Upper lobe of left lung (tissue), 6 donors: ENCODE results near the gene MEIKIN. TPM values are rescaled to one million over a fixed set of nuclear protein-coding genes. Genes with fewer than 3 reads are reported as not detected.
"Not testable (repeated sequence)": the region's sequence is repeated elsewhere in the genome, so short reads cannot be mapped to it uniquely, and the experiment has no call there.

Experiments used
- ATAC-seq, 2 donors: fragments of 200-7000 bp; cut with Tn5 transposase; one replicate each; pipeline ENCODE4 v1.9.1; 2022; ENCODE audit warnings: mild to moderate bottlenecking in 2 of 2, moderate library complexity in 2 of 2; ENCODE audit not compliant: low FRiP score in 2 of 2
- DNase-seq, 2 donors: peaks; one replicate each; pipeline ENCODE4 v3.0.0-alpha.2; 2019 to 2020
- H3K27ac ChIP-seq, 4 donors: fragments of 200-600 bp; sonication (generic); one replicate each; pipeline ENCODE4 v1.5.1; 2016 to 2019
- H3K27me3 ChIP-seq, 4 donors: fragments of 200-600 bp; sonication (generic); one replicate each; pipeline ENCODE4 v1.5.1; 2017 to 2019
- H3K36me3 ChIP-seq, 4 donors: fragments of 200-600 bp; sonication (generic); one replicate each; pipeline ENCODE4 v1.5.1; 2016 to 2019
- H3K4me1 ChIP-seq, 4 donors: fragments of 200-600 bp; sonication (generic); one replicate each; pipeline ENCODE4 v1.5.1; 2018 to 2019
- H3K4me3 ChIP-seq, 4 donors: fragments of 200-600 bp; sonication (generic); one replicate each; pipeline ENCODE4 v1.5.1; 2017 to 2019; ENCODE audit warnings: mild to moderate bottlenecking in 2 of 4, moderate library complexity in 1 of 4
- H3K9me3 ChIP-seq, 4 donors: fragments of 200-600 bp; sonication (generic); one replicate each; pipeline ENCODE4 v1.5.1; 2018 to 2019
- EP300 ChIP-seq, 4 donors: sonication (generic); formaldehyde crosslinking; IDR thresholded peaks; one replicate each; pipeline ENCODE4 v1.5.1; 2017; ENCODE audit warnings: antibody characterized with exemption in 4 of 4, control low read depth in 2 of 4
- POLR2A ChIP-seq, 4 donors: fragments of 450-650 bp; IDR thresholded peaks; one replicate each; pipeline ENCODE4 v1.5.1; 2016 to 2017; ENCODE audit warnings: antibody characterized with exemption in 4 of 4, mild to moderate bottlenecking in 2 of 4
- POLR2AphosphoS5 ChIP-seq, 2 donors: sonication (generic); formaldehyde crosslinking; IDR thresholded peaks; one replicate each; pipeline ENCODE4 v1.5.1; 2017; ENCODE audit warnings: antibody characterized with exemption in 2 of 2
- WGBS, 2 donors: methylation state at CpG; one replicate each; pipeline ENCODE4 v1.1.5; 2017 to 2018; 5-methylcytosine and 5-hydroxymethylcytosine counted together
- total RNA-seq, 6 donors: library from RNA; depleted of rRNA in 4 of 6; stranded (reverse); fragments of >200 nt in 4 of 6; gene quantifications; one replicate each; pipeline versions ENCODE4 v1.1.0 to v1.2.1, GENCODE V29; 2016 to 2021
- TF ChIP-seq, protein P1 (sequence below), 6 experiments: fragments of 450-650 bp in 4 of 6; fragments of 200-600 bp in 2 of 6; sonication (generic) in 2 of 6; IDR thresholded peaks; one replicate each; pipeline ENCODE4 v1.5.1; 2016 to 2019; ENCODE audit warnings: antibody characterized with exemption in 6 of 6
- donor health status: DM: no; HTN: no; CAD: no; lungs with moderate emphysema.
- donor health status: DM: no; HTN: yes; CAD: no; lungs with severe emphysema.

MEIKIN gene
- total RNA-seq, 6 donors from 2014 or later: 0.77 TPM; not detected in 5

DNA sequence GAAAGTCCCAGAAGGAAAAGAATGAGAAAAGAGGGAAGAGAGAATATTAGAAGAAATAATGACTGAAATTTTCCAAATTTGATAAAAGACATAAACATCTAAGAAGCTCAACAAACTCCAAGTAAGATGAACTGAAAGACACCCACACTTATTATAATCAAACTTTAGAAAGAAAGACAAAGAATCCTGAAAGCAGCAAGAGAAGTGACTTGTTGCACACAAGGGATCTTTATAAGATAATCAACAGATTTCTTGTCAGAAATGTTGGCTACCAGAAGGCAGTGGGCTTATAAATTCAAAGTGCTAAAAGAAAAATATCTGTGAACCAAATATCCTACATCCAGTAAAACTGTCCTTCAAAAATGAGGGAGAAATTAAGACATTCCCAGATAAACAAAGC, 99.6 kb downstream of the MEIKIN start:
- Histone ChIP-seq H3K4me3 (no peak overlapping the region), H3K9me3 (peaks cover 3 to 30% (median 19%) of the 10 kb centered on the region in 4 donors), H3K4me1 (no peaks in the 10 kb centered on the region), H3K27ac (no peak overlapping the region), H3K36me3 (no peaks in the 10 kb centered on the region), H3K27me3 (no peaks in the 10 kb centered on the region)
- ATAC-seq: no peak
- DNase-seq: no peak
- TF ChIP-seq EP300 (IDR thresholded peaks at IDR 0.05): no peak
- no peak for TF ChIP-seq POLR2A (IDR thresholded peaks at IDR 0.05)
- no peak for TF ChIP-seq POLR2AphosphoS5 (IDR thresholded peaks at IDR 0.05)

DNA sequence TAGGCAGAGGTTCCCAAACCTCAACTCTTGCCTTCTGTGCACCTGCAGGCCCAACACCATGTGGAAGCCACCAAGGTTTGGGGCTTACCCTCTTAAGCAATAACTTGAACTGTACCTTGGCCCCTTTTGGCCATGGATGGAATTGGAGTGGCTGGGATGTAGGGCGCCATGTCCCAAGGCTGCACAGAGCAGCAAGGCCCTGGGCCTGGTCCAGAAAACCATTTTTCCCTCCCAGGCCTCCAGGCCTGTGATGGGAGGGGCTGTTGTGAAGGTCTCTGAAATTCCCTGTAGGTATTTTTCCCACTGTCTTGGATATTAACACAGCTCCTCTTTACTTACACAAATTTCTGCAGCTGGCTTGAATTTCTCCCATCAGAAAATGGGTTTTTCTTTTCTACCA, 102.5 kb downstream of the MEIKIN start:
- not testable (repeated sequence) for DNase-seq, H3K4me1 ChIP-seq, H3K27ac ChIP-seq, ATAC-seq, H3K36me3 ChIP-seq, H3K4me3 ChIP-seq, H3K27me3 ChIP-seq
- 60 to 90% methylated on average over 1 of the region's 1 CpG for WGBS, 2 donors
- peaks cover 0 to 20% (median 12%) of the 10 kb centered on the region in 4 donors for H3K9me3 ChIP-seq

DNA sequence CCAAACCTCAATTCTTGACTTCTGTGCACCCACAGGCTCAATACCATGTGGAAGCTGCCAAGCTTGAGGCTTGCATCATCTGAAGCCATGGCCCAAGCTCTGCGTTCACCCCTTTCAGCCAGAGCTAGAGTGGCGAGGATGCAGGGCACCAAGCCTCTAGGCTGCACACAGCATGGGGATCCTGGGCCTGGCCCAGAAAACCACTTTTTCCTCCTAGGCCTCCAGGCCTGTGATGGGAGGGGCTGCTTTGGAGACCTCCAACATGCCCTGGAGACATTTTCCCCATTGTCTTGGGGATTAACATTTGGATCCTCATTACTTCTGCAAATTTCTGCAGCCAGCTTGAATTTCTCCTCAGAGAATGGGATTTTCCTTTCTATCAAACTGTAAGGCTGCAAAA, 112.8 kb downstream of the MEIKIN start:
- WGBS, 2 donors: 95 to 100% methylated on average over 2 of the region's 2 CpGs
- H3K4me1 ChIP-seq, H3K36me3 ChIP-seq, H3K4me3 ChIP-seq, H3K9me3 ChIP-seq, H3K27me3 ChIP-seq, DNase-seq, H3K27ac ChIP-seq, ATAC-seq: not testable (repeated sequence)

DNA sequence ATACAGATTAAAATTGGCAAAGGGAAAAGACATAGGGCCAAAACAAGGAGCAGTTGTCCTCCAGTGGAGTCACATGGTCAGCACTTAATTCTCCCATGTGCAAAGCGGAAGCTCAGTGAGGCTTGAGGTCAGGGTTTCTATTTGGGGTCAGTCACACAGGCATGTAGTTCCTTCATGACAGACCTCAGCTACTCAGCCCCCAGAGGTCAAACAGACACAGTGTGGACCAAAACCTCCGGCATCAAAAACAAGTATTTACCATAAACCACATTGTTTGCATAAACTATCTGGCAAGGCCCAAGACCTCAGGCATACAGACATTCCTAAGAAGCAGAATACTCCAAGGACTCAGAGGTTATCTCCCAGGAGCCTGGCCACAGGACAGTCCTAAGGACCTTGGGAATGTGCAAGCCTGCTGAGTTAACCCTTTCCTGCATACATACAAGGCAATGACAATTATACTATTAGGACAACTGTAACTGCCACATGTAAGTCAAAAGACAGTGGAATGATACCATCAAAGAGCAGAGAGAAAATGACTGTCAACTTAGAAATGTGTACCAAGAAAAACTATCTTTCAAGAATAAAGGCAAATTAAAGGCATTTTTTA, 120.0 kb downstream of the MEIKIN start:
- DNase-seq (no peak), ATAC-seq (no peak)
- TF ChIP-seq POLR2AphosphoS5 (IDR thresholded peaks at IDR 0.05) (no peak), POLR2A (IDR thresholded peaks at IDR 0.05) (no peak), EP300 (IDR thresholded peaks at IDR 0.05) (no peak)
- TF ChIP-seq, protein P1, sequence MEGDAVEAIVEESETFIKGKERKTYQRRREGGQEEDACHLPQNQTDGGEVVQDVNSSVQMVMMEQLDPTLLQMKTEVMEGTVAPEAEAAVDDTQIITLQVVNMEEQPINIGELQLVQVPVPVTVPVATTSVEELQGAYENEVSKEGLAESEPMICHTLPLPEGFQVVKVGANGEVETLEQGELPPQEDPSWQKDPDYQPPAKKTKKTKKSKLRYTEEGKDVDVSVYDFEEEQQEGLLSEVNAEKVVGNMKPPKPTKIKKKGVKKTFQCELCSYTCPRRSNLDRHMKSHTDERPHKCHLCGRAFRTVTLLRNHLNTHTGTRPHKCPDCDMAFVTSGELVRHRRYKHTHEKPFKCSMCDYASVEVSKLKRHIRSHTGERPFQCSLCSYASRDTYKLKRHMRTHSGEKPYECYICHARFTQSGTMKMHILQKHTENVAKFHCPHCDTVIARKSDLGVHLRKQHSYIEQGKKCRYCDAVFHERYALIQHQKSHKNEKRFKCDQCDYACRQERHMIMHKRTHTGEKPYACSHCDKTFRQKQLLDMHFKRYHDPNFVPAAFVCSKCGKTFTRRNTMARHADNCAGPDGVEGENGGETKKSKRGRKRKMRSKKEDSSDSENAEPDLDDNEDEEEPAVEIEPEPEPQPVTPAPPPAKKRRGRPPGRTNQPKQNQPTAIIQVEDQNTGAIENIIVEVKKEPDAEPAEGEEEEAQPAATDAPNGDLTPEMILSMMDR (IDR thresholded peaks at IDR 0.05): no peak
- WGBS, 2 donors: 66 to 86% methylated on average over 1 to 2 of the region's 2 CpGs
- Histone ChIP-seq H3K27me3 (no peaks in the 10 kb centered on the region), H3K27ac (no peak overlapping the region), H3K4me3 (no peak overlapping the region), H3K9me3 (peaks cover 0 to 6% (median 0%) of the 10 kb centered on the region in 4 donors), H3K4me1 (no peaks in the 10 kb centered on the region), H3K36me3 (no peaks in the 10 kb centered on the region)

DNA sequence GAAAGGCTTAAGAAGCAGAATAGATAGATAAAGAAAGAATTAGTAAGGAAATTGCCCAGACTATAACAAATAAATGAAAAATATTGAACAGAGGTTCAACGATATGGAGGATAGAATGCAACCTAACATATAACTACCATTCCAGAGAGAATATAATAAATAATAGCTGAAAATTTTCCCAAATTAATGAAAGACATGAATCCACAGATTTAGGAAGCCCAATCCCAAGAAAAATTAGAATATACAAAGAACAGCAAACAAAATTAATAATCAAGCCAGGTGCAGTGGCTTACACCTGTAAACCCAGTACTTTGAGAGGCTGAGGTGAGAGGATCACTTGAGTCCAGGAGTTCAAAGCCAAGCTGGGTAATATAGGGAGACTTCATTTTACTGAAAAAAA, 120.8 kb downstream of the MEIKIN start:
- DNase-seq (no peak), ATAC-seq (no peak)
- Histone ChIP-seq H3K4me1 (no peaks in the 10 kb centered on the region), H3K27me3 (no peaks in the 10 kb centered on the region), H3K9me3 (peaks cover 0 to 6% (median 0%) of the 10 kb centered on the region in 4 donors), H3K27ac (no peak overlapping the region), H3K4me3 (no peak overlapping the region), H3K36me3 (no peaks in the 10 kb centered on the region)
- 95 to 100% methylated on average over 1 of the region's 1 CpG for WGBS, 2 donors
- no peak for TF ChIP-seq POLR2AphosphoS5 (IDR thresholded peaks at IDR 0.05)
- TF ChIP-seq POLR2A (IDR thresholded peaks at IDR 0.05): no peak
- no peak for TF ChIP-seq EP300 (IDR thresholded peaks at IDR 0.05)
- TF ChIP-seq, protein P1 (IDR thresholded peaks at IDR 0.05): no peak

DNA sequence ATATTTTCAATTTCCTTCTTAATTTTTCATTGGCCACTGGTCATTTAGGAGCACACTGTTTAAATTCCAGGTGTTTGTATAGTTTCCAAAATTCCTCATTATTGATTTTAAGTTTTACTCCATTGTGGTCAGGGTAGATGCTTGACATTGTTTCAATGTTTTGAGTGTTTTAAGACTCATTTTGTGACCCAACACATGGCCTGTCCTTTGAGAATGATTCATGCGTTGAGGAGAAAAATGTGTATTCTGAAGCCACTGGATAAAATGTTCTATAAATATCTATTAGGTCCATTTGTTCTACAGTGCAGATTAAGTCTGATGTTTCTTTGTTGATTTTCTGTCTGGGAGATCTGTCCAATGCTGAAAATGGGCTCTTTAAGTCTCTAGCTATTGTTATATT, 124.2 kb downstream of the MEIKIN start:
- peaks cover 0 to 6% (median 0%) of the 10 kb centered on the region in 4 donors for H3K9me3 ChIP-seq
- ATAC-seq: no peak
- no peaks in the 10 kb centered on the region for H3K36me3 ChIP-seq
- TF ChIP-seq, protein P1 (IDR thresholded peaks at IDR 0.05): no peak
- no peak for TF ChIP-seq POLR2AphosphoS5 (IDR thresholded peaks at IDR 0.05)
- no peak for TF ChIP-seq POLR2A (IDR thresholded peaks at IDR 0.05)
- no peak for TF ChIP-seq EP300 (IDR thresholded peaks at IDR 0.05)
- H3K27me3 ChIP-seq: no peaks in the 10 kb centered on the region
- DNase-seq: no peak
- no peaks in the 10 kb centered on the region for H3K4me1 ChIP-seq
- H3K4me3 ChIP-seq: no peak overlapping the region
- WGBS, 2 donors: 92 to 100% methylated on average over 1 of the region's 1 CpG
- no peak overlapping the region for H3K27ac ChIP-seq
